DMS 273 (cell line): ENCODE measurements around the gene ASPA.
A peak's percentile ranks its signal among the peaks of the same experiment; 100 is the strongest.

Experiments used
- DNase-seq: peaks from one replicate; lab custom pipeline; 2025; ENCODE audit not compliant: unreplicated experiment; lab: John Stamatoyannopoulos, UW

The ASPA gene

GRCh38 chr17:3532859-3533142, 57.0 kb downstream of the ASPA start:
- DNase-seq: no peak

GRCh38 chr17:3533752-3534151, 58.0 kb downstream of the ASPA start:
- no peak for DNase-seq

DNA sequence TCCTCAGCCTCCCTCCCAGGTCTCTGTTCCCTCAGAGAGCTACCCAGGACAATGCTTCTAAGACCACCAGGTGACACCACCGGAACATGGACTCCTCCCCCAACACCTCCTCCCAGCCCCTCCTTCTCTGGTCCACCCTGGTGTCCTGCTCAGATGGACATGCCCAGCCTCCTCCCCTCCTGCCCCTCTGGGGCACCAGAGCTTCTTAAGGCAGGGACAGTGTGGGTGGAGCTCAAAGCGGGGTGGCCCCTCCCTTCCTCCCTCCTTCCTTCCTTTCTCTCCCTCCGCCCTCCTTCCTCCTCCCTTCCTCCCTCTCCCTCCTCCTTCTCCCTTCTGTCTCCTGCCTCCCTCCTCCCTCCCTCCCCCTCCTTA, 59.1 kb downstream of the ASPA start:
- no peak for DNase-seq

DNA sequence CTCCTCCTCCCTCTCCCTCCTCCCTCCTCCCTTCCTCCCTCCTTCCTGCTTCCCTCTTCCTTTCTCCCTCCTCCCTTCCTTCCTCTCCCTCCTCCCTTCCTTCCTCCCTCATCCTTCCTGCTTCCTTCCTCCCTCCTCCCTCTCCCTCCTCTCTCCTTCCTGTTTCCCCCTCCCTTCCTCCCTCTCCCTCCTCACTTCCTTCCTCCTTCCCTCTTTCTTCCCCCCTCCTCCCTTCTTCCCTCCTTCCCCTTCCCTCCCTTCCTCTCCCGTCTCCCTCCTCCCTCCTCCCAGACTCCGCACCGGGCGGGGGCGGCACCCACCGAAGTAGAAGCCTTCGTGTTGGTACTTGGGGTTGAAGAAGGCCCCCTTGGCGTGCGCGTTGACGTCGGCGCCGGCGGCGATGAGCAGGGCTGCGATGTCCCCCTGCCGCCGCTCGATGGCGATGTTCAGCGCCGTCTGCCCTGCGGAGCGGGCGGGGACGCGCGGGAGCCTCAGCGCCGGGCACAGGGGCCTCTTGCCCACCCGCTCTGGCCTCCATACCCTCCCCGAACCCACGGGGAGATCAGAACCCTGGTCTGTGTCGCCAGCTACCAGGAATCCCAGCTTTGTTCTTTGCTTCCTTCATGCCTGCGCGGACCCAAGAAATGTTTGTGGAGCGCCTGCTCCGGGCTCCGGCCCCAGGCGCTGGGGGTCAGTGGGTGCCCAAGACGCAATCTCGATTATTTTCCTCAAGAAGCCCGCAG, 59.6 kb downstream of the ASPA start:
- peak; percentile 74 for DNase-seq

DNA sequence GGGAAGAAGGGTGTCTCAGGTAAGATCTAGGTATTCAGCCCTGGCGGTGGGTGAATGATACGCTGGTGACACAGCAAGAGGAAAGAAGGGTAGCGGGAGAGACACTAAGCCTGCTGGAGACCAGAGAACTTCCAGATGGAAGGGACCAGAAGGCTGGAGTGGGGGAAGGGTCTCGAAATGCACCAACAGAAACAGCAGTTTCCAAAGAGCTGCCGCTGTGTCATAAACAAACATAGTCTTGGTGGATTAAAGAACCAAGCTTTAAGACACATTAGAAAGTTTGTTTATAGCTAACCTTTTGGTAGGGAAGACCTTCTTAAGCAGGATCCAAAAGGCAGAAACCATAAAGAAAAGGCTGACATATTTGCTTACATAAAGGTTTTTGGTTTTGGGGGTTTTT, 60.9 kb downstream of the ASPA start:
- DNase-seq: peak; percentile 4

GRCh38 chr17:3539881-3540540, 64.2 kb downstream of the ASPA start:
- no peak for DNase-seq

GRCh38 chr17:3542410-3543088, 66.8 kb downstream of the ASPA start:
- DNase-seq: no peak

DNA sequence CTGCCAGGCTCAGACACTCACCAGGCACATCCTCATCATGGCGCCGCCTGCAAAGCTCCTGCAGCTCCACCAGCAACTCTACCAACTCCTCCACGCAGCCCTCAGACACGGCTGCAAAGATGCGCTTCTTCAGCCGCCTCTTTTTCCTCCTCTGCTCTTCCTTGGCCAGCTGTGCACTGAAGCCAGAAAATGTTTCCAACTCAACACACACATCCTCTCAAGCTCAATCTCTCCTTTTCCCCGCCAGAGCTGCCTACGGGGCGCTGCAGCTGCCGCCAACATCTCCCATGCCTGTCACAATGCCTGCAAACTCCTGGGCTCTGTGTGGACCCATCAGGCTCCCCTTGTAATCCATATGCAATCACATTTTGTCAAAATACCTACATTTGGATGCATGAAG, 67.7 kb downstream of the ASPA start:
- DNase-seq: no peak

GRCh38 chr17:3544365-3544764, 68.6 kb downstream of the ASPA start:
- no peak for DNase-seq

DNA sequence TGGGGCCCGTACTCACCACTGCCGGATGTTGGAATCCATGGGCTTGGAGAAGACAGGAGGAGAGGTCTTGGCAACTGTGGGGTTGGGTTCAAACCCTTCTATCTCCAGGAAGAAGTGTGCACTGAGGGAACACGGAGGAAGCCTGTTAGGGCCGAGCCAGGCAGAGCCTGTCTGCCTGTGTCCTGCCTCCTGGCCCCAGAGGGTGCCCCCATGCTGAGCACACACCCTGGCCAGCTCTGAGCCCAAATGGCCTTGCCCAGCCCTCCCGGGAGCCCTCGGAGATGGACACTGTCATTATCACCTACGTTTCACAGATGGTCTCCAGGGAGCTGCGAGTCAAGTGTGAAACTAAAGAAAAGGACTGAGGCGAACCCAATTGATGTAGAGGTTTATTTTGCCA, 69.4 kb downstream of the ASPA start:
- DNase-seq: no peak

DNA sequence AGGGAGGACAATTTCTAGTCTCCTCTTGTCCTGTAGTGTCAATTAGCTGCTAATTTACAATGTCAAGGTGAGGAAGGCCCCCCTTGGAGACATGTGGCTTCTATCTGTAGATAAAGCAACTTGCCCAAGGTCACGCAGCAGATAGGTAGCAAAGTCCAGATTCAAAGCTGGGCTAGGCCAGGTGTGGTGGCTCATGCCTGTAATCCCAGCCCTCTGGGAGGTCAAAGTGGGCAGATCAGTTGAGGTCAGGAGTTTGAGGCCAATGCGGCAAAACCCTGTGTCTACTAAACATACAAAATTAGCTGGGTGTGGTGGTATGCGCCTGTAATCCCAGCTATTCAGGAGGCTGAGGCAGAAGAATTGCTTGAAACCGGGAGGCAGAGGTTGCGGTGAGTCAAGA, 70.7 kb downstream of the ASPA start:
- no peak for DNase-seq

GRCh38 chr17:3546997-3547396, 71.2 kb downstream of the ASPA start:
- no peak for DNase-seq

DNA sequence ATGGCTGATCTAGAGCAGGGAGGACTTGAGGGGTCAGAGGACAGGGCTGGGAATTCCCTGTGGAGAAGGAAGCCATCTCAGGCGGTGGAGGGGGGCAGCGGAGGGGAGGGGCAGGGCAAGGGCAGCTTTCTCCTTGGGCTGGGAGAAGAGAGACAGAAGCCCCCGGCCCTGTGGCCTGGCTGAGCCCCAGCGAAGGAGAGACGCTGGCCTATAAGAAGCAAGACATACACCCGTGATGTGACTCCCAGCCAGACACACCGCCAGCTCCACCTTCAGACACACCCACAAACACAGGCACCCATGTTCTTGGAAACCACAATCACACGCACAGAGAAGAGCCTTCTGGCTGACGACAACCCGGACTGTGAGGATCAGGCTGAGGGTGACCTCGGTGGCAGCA, 71.8 kb downstream of the ASPA start:
- no peak for DNase-seq

- DNase-seq: no peak
These were observed 73.9 kb downstream of the ASPA start for GRCh38 chr17:3549610-3550162.

DNA sequence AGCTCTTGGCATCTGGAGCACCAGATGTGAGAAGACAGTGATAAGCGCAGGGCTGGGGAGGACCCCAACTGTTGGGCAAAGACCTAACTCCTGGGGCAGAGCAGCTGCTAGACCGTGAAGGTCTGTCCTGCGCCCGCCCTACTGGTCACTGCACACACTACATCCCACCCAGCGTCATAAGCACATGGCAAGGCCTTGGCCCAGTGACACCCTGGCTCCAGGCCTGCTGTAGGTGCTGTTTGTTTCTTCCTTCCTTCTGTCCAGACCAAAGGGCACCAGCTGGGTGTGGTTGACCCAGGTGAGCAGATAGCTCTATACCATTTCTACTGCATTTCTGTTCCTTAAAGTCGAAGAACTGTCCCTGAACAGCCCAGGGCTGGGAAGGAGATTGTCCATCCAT, 75.4 kb downstream of the ASPA start:
- DNase-seq: peak; percentile 19

DNA sequence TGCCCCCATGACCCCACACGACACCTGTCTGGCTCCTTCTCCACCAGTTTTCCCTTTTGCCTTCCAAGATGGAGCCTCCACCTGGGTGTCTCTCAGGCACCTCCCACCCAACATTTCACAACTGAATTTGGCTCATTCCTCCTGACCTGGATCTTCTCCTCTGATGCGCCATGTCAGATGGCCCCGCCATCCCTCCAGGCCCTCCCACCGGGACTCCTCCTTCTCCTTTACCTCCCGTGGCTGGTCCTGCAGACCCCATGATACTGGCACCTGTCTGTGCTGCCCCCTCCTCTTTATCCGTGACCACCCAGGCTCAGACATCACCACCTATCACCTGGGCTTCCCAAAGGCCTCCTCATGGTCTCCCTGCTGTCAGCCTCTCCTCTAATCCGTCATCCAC, 77.1 kb downstream of the ASPA start:
- no peak for DNase-seq
